Measurements from ENCODE around the gene SPATA13. TPM values are rescaled to one million over a fixed set of nuclear protein-coding genes. Genes with fewer than 3 reads are reported as not detected.

The SPATA13 gene
- total and polyA plus RNA-seq, 2 donors (not counting 3 experiments of a cell fraction or from before 2014, with no cell fraction given): 6.6 to 12.9 TPM

- FAIRE-seq (no peak), DNase-seq (ENCODE audit: low read depth, low spot score) (no peak)
- Histone ChIP-seq H3K4me3 (replicated peaks in 1 of 3; ENCODE audit: insufficient read depth in 1 of 3, low read depth in 1 of 3, low read length in 3 of 3) (no peak overlapping the region), H3K9ac (replicated peaks; ENCODE audit: extremely low read depth, insufficient read depth, low read length) (no peak overlapping the region), H3K27me3 (ENCODE audit: control insufficient read depth in 2 of 2, insufficient read depth in 2 of 2, low read length in 2 of 2) (no peaks in the 10 kb centered on the region), H2AFZ (ENCODE audit: low read depth, low read length) (no peak overlapping the region), H3K4me1 (ENCODE audit: control insufficient read depth, extremely low read depth, insufficient read depth, low read length) (peaks cover 7% of the 10 kb centered on the region), H3K9me3 (replicated peaks; ENCODE audit: control insufficient read depth, insufficient read depth, low read length) (no peaks in the 10 kb centered on the region), H3K27ac (ENCODE audit: insufficient read depth, low read depth, low read length) (no peak overlapping the region), H3K36me3 (ENCODE audit: control insufficient read depth in 2 of 2, extremely low read depth in 1 of 2, insufficient read depth in 2 of 2, low read length in 2 of 2) (no peaks in the 10 kb centered on the region), H3K79me2 (ENCODE audit: control insufficient read depth, insufficient read depth, low read length) (no peaks in the 10 kb centered on the region), H4K20me1 (replicated peaks; ENCODE audit: control insufficient read depth, extremely low read depth, insufficient read depth, low read length) (no peaks in the 10 kb centered on the region), H3K4me2 (ENCODE audit: insufficient read depth, low read length) (no peak overlapping the region), H3K9me1 (replicated peaks; ENCODE audit: control insufficient read depth, extremely low read depth, insufficient read depth, low read length) (no peaks in the 10 kb centered on the region)
- intact Hi-C loops (cut with micrococcal nuclease): no loop called here
- TF ChIP-seq MYC (IDR thresholded peaks at IDR 0.05; ENCODE audit: low read depth, low read length) (no peak), FOS (IDR thresholded peaks at IDR 0.05; ENCODE audit: borderline replicate concordance, insufficient read depth, low read length) (no peak), EZH2 (IDR thresholded peaks at IDR 0.05; ENCODE audit: borderline replicate concordance, low read depth, low read length, severe bottlenecking) (no peak), GATA2 (IDR thresholded peaks at IDR 0.05; ENCODE audit: insufficient read depth, insufficient read length, low read depth, low read length) (no peak), JUN (IDR thresholded peaks at IDR 0.05; ENCODE audit: borderline replicate concordance, insufficient read depth, insufficient read length, low read depth) (no peak), POLR2A (IDR thresholded peaks at IDR 0.05; ENCODE audit: low read depth, low read length) (no peak)
- ChIA-PET CTCF (no interaction called here), POLR2A (no interaction called here)
- BruUV-seq (replicated peaks): no TSS peak
- dilution Hi-C loops (cut with MboI; ENCODE audit: extremely low pct_ligation_motif_present, low sequenced_read_pairs): no loop called here
Observed at GRCh38 chr13:24153979-24154701, 6.4 kb upstream of the SPATA13 start.

DNA sequence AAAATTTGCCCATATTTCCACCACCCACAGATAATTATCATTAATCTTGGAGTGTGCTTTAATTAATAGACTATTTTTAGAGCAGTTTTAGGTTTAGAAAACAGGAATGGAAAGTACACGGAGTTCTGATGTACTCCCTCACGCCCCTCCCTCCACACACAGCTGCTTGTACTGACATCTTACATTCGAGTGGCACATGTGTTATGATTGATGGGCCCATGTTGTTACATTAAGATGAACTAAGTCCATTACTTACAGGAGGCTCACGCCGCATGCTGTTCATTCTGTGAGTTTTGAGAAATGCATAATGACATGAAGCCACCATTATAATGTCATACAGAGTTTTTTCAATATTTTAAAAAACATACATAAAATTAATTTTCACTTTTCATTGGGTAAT is 1.2 kb upstream of the SPATA13 start:
- H3K4me1 ChIP-seq (ENCODE audit: control insufficient read depth, extremely low read depth, insufficient read depth, low read length): peaks cover 16% of the 10 kb centered on the region
- no TSS peak for BruUV-seq (replicated peaks)

More for the DNA sequence above, 1.2 kb upstream of the SPATA13 start:
- H3K27me3 ChIP-seq (ENCODE audit: control insufficient read depth in 2 of 2, insufficient read depth in 2 of 2, low read length in 2 of 2): no peaks in the 10 kb centered on the region
- H3K9ac ChIP-seq (replicated peaks; ENCODE audit: extremely low read depth, insufficient read depth, low read length): no peak overlapping the region
- no peak for TF ChIP-seq EZH2 (IDR thresholded peaks at IDR 0.05; ENCODE audit: borderline replicate concordance, low read depth, low read length, severe bottlenecking)
- TF ChIP-seq POLR2AphosphoS5 (IDR thresholded peaks at IDR 0.05; ENCODE audit: insufficient read depth, low read depth, low read length): no peak
- no peak for TF ChIP-seq JUN (IDR thresholded peaks at IDR 0.05; ENCODE audit: borderline replicate concordance, insufficient read depth, insufficient read length, low read depth)
- no peak for TF ChIP-seq MYC (IDR thresholded peaks at IDR 0.05; ENCODE audit: low read depth, low read length)
- no peak for TF ChIP-seq CTCF (IDR thresholded peaks at IDR 0.05; ENCODE audit: extremely low read depth in 1 of 2, insufficient read depth in 1 of 2, low read depth in 1 of 2, low read length in 2 of 2)
- no peak for TF ChIP-seq GATA2 (IDR thresholded peaks at IDR 0.05; ENCODE audit: insufficient read depth, insufficient read length, low read depth, low read length)
- TF ChIP-seq, protein P1, sequence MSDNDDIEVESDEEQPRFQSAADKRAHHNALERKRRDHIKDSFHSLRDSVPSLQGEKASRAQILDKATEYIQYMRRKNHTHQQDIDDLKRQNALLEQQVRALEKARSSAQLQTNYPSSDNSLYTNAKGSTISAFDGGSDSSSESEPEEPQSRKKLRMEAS (IDR thresholded peaks at IDR 0.05; ENCODE audit: insufficient read depth, insufficient read length): no peak
- TF ChIP-seq POLR2A (IDR thresholded peaks at IDR 0.05; ENCODE audit: low read depth, low read length): no peak
- TF ChIP-seq FOS (IDR thresholded peaks at IDR 0.05; ENCODE audit: borderline replicate concordance, insufficient read depth, low read length): no peak
- no peak overlapping the region for H3K27ac ChIP-seq (ENCODE audit: insufficient read depth, low read depth, low read length)
- H4K20me1 ChIP-seq (replicated peaks; ENCODE audit: control insufficient read depth, extremely low read depth, insufficient read depth, low read length): no peaks in the 10 kb centered on the region
- CTCF ChIA-PET: interaction anchor here (1.3 to 2.2 kb wide), 2 partner anchors 26 to 49 kb away, joined by 3 to 6 read pairs; no protein-coding TSS in a partner anchor
- H3K79me2 ChIP-seq (ENCODE audit: control insufficient read depth, insufficient read depth, low read length): peaks cover 30% of the 10 kb centered on the region
- no peaks in the 10 kb centered on the region for H3K9me1 ChIP-seq (replicated peaks; ENCODE audit: control insufficient read depth, extremely low read depth, insufficient read depth, low read length)
- intact Hi-C loops (cut with micrococcal nuclease): no loop called here
- dilution Hi-C loops (cut with MboI; ENCODE audit: extremely low pct_ligation_motif_present, low sequenced_read_pairs): no loop called here
- no peaks in the 10 kb centered on the region for H3K36me3 ChIP-seq (ENCODE audit: control insufficient read depth in 2 of 2, extremely low read depth in 1 of 2, insufficient read depth in 2 of 2, low read length in 2 of 2)
- H2AFZ ChIP-seq (ENCODE audit: low read depth, low read length): no peak overlapping the region
- no peak overlapping the region for H3K4me2 ChIP-seq (ENCODE audit: insufficient read depth, low read length)
- DNase-seq (ENCODE audit: low read depth, low spot score): no peak
- FAIRE-seq: no peak
- H3K4me3 ChIP-seq (replicated peaks in 1 of 3; ENCODE audit: insufficient read depth in 1 of 3, low read depth in 1 of 3, low read length in 3 of 3): no peak overlapping the region
- H3K9me3 ChIP-seq (replicated peaks; ENCODE audit: control insufficient read depth, insufficient read depth, low read length): no peaks in the 10 kb centered on the region
- POLR2A ChIA-PET: no interaction called here

Data from endothelial cell of umbilical vein (primary cell).